ENCODE results near the gene NEU2. TPM values are rescaled to one million over a fixed set of nuclear protein-coding genes. Genes with fewer than 3 reads are reported as not detected.
A peak's percentile ranks its signal among the peaks of the same experiment; 100 is the strongest.

The NEU2 gene
- total and polyA plus RNA-seq, 4 donors = not detected

GRCh38 chr2:233082222-233082930 is 49.9 kb downstream of the NEU2 start:
- peak; percentile 32 for DNase-seq (ENCODE audit: low spot score)
- WGBS = 71% methylated on average over 11 of the region's 11 CpGs
- Histone ChIP-seq H3K36me3 (ENCODE audit: control insufficient read depth in 4 of 4, insufficient read depth in 3 of 4, low read depth in 1 of 4, low read length in 3 of 4) (no peaks in the 10 kb centered on the region), H3K9me3 (ENCODE audit: control insufficient read depth in 4 of 4, low read length in 3 of 4) (no peaks in the 10 kb centered on the region), H3K27me3 (ENCODE audit: control insufficient read depth in 4 of 4, insufficient read depth in 4 of 4, low read length in 3 of 4) (no peaks in the 10 kb centered on the region), H3K9ac (ENCODE audit: low read depth in 1 of 2, low read length in 2 of 2) (peak overlapping the region in 1 of 2 donors; percentile 53), H3K4me1 (ENCODE audit: control insufficient read depth in 4 of 4, insufficient read depth in 4 of 4, low read length in 3 of 4) (peaks cover 0 to 8% (median 3%) of the 10 kb centered on the region in 4 donors), H3K27ac (ENCODE audit: low read depth in 1 of 2, low read length in 2 of 2) (peak overlapping the region; percentile 13 to 69), H3K4me3 (ENCODE audit: low read depth in 1 of 3, low read length in 3 of 3) (no peak overlapping the region)
- no peak for TF ChIP-seq CTCF (IDR thresholded peaks at IDR 0.05; ENCODE audit: low read depth, low read length, missing input control)
- no peak for TF ChIP-seq JUND (IDR thresholded peaks at IDR 0.05)
- TF ChIP-seq, protein P1, sequence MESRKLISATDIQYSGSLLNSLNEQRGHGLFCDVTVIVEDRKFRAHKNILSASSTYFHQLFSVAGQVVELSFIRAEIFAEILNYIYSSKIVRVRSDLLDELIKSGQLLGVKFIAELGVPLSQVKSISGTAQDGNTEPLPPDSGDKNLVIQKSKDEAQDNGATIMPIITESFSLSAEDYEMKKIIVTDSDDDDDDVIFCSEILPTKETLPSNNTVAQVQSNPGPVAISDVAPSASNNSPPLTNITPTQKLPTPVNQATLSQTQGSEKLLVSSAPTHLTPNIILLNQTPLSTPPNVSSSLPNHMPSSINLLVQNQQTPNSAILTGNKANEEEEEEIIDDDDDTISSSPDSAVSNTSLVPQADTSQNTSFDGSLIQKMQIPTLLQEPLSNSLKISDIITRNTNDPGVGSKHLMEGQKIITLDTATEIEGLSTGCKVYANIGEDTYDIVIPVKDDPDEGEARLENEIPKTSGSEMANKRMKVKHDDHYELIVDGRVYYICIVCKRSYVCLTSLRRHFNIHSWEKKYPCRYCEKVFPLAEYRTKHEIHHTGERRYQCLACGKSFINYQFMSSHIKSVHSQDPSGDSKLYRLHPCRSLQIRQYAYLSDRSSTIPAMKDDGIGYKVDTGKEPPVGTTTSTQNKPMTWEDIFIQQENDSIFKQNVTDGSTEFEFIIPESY (IDR thresholded peaks at IDR 0.05) = no peak
- TF ChIP-seq SP1 (IDR thresholded peaks at IDR 0.05) = no peak
- TF ChIP-seq MAX (IDR thresholded peaks at IDR 0.05) = no peak
- TF ChIP-seq RAD21 (IDR thresholded peaks at IDR 0.05) = no peak
- TF ChIP-seq GABPA (IDR thresholded peaks at IDR 0.05 in 1 of 2, conservative IDR thresholded peaks at IDR 0.05 in 1 of 2) = no peak
- TF ChIP-seq YY1 (IDR thresholded peaks at IDR 0.05) = no peak
- no peak for TF ChIP-seq TAF1 (conservative IDR thresholded peaks at IDR 0.05)
- TF ChIP-seq, protein P2, sequence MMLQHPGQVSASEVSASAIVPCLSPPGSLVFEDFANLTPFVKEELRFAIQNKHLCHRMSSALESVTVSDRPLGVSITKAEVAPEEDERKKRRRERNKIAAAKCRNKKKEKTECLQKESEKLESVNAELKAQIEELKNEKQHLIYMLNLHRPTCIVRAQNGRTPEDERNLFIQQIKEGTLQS (IDR thresholded peaks at IDR 0.05) = no peak
- TF ChIP-seq, protein P3, sequence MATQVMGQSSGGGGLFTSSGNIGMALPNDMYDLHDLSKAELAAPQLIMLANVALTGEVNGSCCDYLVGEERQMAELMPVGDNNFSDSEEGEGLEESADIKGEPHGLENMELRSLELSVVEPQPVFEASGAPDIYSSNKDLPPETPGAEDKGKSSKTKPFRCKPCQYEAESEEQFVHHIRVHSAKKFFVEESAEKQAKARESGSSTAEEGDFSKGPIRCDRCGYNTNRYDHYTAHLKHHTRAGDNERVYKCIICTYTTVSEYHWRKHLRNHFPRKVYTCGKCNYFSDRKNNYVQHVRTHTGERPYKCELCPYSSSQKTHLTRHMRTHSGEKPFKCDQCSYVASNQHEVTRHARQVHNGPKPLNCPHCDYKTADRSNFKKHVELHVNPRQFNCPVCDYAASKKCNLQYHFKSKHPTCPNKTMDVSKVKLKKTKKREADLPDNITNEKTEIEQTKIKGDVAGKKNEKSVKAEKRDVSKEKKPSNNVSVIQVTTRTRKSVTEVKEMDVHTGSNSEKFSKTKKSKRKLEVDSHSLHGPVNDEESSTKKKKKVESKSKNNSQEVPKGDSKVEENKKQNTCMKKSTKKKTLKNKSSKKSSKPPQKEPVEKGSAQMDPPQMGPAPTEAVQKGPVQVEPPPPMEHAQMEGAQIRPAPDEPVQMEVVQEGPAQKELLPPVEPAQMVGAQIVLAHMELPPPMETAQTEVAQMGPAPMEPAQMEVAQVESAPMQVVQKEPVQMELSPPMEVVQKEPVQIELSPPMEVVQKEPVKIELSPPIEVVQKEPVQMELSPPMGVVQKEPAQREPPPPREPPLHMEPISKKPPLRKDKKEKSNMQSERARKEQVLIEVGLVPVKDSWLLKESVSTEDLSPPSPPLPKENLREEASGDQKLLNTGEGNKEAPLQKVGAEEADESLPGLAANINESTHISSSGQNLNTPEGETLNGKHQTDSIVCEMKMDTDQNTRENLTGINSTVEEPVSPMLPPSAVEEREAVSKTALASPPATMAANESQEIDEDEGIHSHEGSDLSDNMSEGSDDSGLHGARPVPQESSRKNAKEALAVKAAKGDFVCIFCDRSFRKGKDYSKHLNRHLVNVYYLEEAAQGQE (IDR thresholded peaks at IDR 0.05) = no peak
- no peak for TF ChIP-seq HNF4A (conservative IDR thresholded peaks at IDR 0.05)
- TF ChIP-seq NR2F2 (IDR thresholded peaks at IDR 0.05) = no peak
- no peak for TF ChIP-seq HNF4G (IDR thresholded peaks at IDR 0.05)
- TF ChIP-seq FOXA1 (IDR thresholded peaks at IDR 0.05) = no peak
- no peak for TF ChIP-seq FOXA2 (IDR thresholded peaks at IDR 0.05)
- TF ChIP-seq RXRA (IDR thresholded peaks at IDR 0.05) = no peak
